Measurements from ENCODE around the gene BRMS1.
"Not testable (repeated sequence)": the region's sequence is repeated elsewhere in the genome, so short reads cannot be mapped to it uniquely, and the experiment has no call there.

Gene BRMS1

DNA sequence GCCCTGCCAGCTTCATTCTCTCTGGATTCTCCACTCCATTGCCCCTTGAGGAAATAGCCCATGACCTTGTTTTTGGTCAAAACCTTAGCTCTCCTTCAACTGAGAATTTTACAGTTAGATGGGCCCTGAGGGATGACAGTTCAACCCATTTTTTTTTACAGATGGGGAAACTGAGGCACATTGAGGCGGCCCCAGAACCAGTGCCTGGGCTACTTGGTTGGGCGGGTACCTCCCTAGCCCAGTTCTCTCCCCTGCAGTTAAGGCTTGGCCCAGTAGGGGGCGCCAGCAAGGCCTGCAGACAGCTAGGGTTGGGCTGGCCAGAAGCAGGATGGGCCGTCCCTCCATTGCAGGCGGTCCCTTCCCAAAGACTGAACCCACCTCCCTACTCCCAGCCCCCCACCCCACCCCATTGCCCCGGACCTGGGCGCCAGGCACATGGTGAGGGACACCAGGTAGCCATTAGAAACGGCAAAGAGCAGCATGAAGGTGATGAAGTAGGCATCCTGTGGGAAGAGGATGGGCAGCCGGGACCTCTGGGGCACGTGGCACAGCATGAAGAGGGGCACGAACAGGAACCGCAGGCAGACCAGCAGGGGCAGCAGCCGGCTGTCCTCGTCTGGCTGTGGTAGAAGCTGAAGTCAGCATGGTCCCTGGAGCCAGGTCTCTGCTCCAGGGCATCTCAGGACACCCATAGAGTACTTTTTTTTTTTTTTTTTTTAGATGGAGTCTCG, 19.1 kb upstream of the BRMS1 start:
- no peak for DNase-seq (ENCODE audit: low read depth, low spot score)

DNA sequence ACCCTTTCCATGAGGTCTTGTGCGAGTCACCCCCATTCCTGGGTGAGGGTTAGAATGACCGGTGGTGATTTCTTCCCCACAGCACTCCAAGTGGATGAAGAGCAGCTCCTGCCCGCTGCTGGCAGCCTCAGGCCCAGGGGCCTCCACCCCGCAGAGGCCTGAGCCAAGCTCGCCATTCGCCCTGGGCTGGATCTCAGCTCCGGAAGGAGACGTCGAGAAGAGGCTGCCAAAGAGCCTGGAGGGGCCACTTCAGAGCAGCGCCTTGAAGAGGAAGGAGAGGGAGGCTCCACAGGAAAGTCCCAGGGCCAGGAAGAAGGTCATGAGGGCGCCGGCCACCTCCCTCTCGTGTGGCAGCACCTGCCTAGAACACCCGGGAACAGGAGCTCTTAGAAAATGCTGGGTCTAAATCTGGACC, 18.3 kb upstream of the BRMS1 start:
- DNase-seq (ENCODE audit: low read depth, low spot score) = no peak

- no peak for DNase-seq (ENCODE audit: low read depth, low spot score)
Measured at GRCh38 chr11:66362481-66363147, 17.7 kb upstream of the BRMS1 start.

- DNase-seq (ENCODE audit: low read depth, low spot score) = no peak
Measured at GRCh38 chr11:66361502-66361941, 16.6 kb upstream of the BRMS1 start.

DNA sequence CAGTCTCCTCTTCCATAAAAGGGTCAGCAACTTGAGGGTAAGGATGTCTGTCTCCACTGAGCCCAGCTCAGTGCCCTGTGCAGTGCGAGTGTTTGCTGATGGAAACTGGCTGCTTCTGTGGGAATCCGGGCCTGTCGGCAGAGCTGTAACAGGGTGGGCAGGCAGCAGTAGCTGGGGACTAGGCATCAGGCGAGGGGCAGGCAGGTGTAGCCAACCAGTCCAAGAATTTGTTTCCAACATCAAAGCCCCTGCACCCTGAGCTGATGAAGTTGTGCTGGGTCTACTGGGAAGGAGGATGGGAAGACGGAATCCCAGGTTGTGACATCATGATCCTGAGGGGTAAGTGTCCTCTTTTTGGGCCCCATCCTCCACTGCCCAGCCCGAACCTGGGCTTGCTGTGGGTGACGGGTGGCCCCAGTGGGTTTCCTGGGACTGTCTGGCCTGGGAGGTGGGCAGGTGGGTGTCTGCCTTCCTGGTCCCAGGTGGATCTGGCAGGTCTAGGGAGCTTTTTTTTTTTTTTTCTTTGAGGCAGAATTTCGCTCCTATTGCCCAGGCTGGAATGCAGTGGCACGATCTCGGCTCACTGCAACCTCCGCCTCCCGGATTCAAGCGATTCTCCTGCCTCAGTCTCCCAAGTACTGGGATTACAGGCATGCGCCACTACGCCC, 15.6 kb upstream of the BRMS1 start:
- DNase-seq (ENCODE audit: low read depth, low spot score) = no peak

DNA sequence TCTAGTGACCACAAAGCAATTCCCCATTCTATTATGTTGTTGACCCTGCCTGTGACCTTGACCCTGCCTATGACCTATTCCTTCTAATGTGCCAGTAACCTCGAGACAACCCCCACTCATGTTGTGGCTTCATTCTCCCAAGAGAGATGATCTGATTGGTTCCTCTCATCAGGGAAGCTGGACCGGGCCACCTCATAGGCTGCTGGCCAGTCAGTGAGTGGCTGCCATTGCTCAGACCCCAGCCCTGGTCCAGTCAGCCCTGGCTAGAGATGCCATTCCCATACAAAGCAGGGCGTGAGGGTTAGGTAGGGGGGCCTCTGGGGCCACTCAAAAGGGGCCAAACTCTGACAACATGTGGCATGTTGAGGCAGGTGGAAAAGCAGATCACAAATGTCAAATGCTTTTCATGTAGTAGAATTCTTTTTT, 14.8 kb upstream of the BRMS1 start:
- no peak for DNase-seq (ENCODE audit: low read depth, low spot score)

DNA sequence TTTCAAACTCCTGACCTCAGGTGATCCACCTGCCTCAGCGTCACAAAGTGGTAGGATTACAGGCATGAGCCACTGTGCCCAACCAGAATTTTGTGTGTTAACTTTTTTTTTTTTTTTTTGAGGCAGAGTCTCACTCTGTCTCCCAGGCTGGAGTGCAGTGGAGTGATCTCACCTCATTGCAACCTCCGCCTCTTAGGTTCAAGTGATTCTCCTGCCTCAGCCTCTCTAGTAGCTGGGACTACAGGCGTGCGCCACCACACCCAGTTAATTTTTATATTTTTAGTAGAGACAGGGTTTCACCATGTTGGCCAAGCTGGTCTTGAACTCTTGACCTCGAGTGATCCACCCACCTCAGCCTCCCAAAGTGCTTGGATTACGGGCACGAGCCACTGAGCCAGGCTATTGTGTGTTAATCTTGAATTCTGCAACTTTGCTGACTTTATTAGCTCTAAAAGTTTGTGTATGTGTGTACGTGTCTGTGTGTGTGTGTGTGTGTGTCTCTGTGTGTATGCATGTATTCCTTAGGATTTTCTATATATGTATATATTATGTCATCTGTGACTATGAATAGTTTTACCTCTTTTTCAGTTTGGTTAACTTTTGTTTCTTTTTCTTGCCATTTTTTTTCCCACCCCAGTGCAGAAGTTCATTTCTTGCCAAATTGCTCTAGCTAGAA, 5.8 kb upstream of the BRMS1 start:
- DNase-seq (ENCODE audit: low read depth, low spot score) = not testable (repeated sequence)

DNA sequence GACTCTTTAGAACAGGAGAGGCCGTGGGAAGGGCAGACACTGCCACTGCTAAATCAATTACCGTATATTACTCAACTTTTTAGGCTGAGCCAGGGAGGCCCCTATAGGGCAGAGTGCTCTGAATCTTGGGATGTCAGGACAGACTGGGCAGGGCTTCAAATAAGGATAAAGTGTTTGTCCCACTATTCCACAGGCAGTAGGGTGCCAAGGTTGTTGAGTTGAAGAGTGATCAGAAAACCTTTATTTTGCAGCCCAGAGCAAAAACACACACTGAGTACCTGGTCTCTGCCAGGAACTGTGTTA, 4.1 kb upstream of the BRMS1 start:
- no peak for DNase-seq (ENCODE audit: low read depth, low spot score)

- no peak for DNase-seq (ENCODE audit: low read depth, low spot score)
Measured at GRCh38 chr11:66347425-66348276, 2.7 kb upstream of the BRMS1 start, which contains the start of gene B4GAT1. Gene B4GAT1, minus strand, starts transcription at chr11:66347629. Its CDS starts 84 bp downstream, at chr11:66347545.

DNA sequence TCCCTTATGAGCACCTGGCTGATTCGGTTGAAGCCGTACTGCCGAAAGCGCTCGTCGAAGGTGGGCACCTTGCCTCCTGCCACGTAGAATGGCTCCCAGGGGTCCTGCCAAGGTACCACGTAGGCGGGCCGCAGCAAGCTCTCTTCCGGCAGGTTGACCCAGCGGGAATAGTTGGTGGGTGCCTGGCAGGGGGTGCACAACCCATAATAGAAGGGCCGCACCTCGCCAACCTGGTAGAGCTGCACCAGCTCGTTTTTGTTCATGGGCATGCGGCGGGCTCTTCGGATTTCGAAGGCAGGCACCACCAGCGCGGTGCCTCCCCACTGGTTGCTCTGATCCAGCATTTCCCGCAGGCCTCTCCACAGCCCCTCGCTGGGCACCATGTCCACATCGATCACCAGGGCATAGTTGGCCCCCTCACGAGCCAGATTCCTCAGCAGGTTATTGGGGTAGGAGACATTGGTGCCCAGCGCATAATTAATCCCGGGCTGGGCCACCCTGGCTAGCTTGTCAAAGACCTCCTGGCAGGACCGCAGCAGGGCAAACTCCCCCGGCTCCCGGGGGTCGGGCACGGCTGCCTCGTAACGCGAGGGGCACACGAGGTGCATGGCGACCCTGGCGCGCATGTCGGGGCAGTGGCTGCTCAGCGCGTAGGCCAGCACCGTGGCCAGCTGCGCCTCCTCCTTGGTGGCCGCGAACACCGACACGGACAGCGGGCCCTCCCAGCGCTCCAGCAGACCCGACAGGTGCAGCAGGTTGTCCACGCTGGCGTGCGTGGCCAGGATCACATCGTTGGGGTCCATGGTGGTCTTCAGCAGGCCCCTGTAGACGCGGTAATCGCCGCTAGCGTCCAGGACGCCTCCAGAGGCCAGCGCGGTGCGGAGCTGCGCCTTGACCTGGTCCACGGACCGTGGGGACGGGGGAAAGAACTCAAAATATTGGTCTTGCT, 1.8 kb upstream of the BRMS1 start:
- DNase-seq (ENCODE audit: low read depth, low spot score) = no peak

GRCh38 chr11:66345316-66345649, 379 bp upstream of the BRMS1 start:
- DNase-seq (ENCODE audit: low read depth, low spot score) = no peak

DNA sequence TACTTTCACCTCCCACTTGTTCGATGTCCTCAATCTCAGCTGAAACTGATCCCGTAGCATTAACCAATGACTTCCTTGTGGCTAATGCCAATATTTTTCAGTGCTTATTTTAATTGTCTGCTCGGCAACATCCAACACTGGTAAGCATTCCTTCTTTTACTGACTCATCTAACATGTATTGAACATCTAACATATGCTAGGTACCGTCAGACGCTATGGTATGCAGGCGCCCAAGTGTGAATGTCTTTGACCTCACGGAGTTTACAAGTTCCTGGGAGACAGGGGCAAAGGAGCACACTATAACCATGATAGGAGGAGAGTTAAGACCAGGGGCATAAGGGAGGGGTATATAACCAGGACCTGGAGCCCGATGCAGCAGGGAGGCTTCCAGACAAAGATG, 1.7 kb downstream of the BRMS1 start:
- no peak for DNase-seq (ENCODE audit: low read depth, low spot score)

GRCh38 chr11:66341502-66342126, 3.3 kb downstream of the BRMS1 start:
- DNase-seq (ENCODE audit: low read depth, low spot score) = no peak

DNA sequence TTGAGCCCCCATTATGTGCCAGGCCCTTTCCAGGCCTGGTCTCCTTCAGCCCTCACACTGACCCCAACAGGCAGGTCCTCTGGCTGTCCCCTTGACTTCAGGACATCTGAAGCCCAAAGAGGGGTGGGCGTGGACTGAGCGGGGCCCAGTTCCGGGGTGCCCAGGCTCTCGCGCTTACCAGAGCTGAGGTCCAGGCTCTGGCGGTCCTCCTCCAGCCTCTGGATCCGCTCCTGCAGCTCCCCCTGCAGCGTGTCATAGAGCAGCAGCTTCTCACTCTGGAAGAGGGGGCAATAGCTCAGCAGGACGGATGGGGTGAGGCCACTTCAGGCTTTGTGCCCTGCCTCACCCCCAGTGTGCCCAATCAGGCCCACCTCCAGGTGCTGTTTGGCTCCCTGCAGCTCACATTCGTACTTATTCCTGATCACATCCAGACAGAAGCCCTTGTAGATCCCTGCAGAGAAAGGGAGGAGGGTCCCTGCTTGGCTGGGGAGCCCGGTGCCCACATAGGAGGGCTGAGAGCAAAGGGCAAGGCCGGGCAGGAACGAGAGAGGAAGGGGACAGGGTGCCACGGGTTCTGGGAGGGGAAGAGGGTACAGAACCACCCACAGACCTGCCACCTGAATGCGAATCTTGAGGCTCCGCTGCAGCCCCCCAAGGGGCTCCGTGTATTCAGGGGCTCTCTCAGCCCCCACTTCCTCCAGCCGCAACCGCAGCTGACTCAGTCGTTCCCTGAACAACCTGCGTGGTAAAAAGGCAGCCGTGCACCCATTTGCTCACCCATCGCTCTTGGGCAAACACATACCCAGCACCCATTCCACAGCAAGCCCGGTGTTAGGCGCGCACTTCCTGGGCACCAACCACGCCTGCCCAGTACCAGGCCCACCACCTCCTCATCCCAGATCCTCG, 4.1 kb downstream of the BRMS1 start:
- DNase-seq (ENCODE audit: low read depth, low spot score) = no peak

GRCh38 chr11:66339686-66340483, 5.0 kb downstream of the BRMS1 start:
- DNase-seq (ENCODE audit: low read depth, low spot score) = no peak

DNA sequence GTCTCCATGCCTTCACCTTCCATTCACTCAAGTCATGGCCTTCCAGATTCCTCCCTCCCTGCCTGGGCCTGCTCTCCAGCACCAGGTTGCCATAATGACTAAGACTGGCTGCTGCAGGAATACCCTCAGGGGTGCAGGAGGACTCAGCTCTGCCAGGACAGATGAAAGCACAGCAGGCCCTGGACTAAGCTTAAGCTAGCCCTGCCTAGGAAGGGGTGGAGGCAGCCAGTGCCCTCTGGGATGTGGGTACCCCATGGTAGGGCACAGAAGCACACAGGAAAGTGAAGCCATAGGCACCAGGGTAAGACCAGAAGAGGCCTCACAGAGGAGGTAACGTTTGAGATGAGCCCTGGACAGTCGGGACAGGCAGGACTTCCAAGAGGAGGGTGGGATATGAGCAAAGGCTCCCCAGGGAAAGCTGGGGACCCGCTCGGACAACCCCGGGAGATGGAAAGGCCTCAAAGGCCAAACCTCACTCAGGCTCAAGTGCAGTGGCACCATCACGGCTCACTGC, 5.7 kb downstream of the BRMS1 start:
- DNase-seq (ENCODE audit: low read depth, low spot score) = no peak

DNA sequence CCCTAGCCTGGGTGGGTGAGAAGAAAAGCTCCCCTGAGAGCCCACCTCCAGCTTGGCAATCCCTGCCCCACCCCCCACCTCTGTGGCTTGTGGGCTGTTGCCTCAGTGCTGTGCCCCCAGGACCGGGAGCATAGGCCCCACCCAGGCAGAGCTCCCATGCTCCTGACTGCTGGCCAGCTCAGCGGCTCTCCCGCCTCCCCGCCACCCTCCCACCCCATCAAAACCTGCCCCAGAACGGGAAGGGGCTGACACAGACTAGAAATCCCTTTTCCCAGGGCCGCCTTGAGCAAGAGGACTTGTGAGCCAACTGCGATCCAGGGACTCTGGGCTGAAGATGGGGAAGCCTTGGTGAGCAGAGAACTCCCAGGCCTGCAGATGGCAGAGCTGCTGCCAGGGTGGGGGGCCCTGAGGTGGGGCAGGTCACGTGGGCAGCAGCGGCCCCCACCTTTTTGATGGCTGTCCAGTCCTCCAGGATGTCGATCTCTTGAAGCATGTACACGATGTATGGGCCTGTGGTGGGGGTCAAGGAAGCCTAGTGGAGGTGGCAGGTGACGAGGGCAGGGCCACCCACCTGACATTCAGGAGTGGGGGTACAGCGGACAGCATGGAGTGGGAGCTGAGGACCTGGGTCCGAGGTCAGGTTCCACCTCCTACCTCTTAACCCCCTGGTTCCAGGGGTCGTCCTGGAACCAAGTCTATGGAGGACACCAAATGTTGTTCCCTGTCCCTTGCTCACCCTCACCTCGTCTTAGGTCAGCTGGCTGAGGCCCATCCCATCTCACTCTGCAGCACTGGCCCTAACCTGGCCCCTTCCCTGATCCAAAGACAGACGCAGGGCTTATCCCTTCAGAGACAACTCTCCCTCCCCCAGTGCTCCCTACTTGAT, 6.4 kb downstream of the BRMS1 start:
- DNase-seq (ENCODE audit: low read depth, low spot score) = no peak
